ENCODE results near the gene EVA1A. TPM values are rescaled to one million over a fixed set of nuclear protein-coding genes. Genes with fewer than 3 reads are reported as not detected.

Gene EVA1A
- total and polyA plus RNA-seq, 4 donors: 45.7 to 206 (median 100) TPM

DNA sequence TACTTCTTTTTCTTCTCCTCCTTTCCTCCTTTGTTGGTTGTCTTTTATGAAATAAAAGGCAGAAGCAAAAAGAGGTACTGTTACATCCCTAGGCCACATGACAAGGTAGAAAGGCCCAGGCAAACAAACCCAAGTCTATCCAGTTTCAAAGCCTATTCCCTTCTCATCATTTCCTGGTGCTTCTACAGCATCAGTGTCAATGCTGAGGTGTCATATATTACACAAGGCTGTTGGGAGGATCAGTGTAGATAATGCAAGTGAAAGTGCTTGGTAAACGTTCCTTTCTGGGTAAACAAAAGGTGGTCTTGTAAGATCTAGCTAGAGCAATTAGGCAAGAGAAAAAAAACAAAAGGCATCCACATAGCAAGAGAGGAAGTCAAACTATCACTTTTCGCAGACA lies 64.9 kb downstream of the EVA1A start:
- Histone ChIP-seq H3K9ac (ENCODE audit: low read depth in 1 of 2, low read length in 2 of 2) (no peak overlapping the region), H3K4me1 (ENCODE audit: control insufficient read depth in 4 of 4, insufficient read depth in 4 of 4, low read length in 3 of 4) (peaks cover 2 to 43% (median 32%) of the 10 kb centered on the region in 4 donors), H3K9me3 (ENCODE audit: control insufficient read depth in 4 of 4, low read length in 3 of 4) (no peaks in the 10 kb centered on the region), H3K36me3 (ENCODE audit: control insufficient read depth in 4 of 4, insufficient read depth in 3 of 4, low read depth in 1 of 4, low read length in 3 of 4) (peaks cover 0 to 10% (median 5%) of the 10 kb centered on the region in 4 donors), H3K4me3 (ENCODE audit: low read depth in 1 of 3, low read length in 3 of 3) (no peak overlapping the region), H3K27ac (ENCODE audit: low read depth in 1 of 2, low read length in 2 of 2) (no peak overlapping the region), H3K27me3 (ENCODE audit: control insufficient read depth in 4 of 4, insufficient read depth in 4 of 4, low read length in 3 of 4) (no peaks in the 10 kb centered on the region)
- no peak for DNase-seq (ENCODE audit: low spot score)
- 53% methylated on average over 2 of the region's 2 CpGs for WGBS
- TF ChIP-seq FOXA2 (IDR thresholded peaks at IDR 0.05) (no peak), GABPA (IDR thresholded peaks at IDR 0.05 in 1 of 2, conservative IDR thresholded peaks at IDR 0.05 in 1 of 2) (no peak), RAD21 (IDR thresholded peaks at IDR 0.05) (no peak)
- TF ChIP-seq, protein P1, sequence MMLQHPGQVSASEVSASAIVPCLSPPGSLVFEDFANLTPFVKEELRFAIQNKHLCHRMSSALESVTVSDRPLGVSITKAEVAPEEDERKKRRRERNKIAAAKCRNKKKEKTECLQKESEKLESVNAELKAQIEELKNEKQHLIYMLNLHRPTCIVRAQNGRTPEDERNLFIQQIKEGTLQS (IDR thresholded peaks at IDR 0.05): no peak
- TF ChIP-seq, protein P2, sequence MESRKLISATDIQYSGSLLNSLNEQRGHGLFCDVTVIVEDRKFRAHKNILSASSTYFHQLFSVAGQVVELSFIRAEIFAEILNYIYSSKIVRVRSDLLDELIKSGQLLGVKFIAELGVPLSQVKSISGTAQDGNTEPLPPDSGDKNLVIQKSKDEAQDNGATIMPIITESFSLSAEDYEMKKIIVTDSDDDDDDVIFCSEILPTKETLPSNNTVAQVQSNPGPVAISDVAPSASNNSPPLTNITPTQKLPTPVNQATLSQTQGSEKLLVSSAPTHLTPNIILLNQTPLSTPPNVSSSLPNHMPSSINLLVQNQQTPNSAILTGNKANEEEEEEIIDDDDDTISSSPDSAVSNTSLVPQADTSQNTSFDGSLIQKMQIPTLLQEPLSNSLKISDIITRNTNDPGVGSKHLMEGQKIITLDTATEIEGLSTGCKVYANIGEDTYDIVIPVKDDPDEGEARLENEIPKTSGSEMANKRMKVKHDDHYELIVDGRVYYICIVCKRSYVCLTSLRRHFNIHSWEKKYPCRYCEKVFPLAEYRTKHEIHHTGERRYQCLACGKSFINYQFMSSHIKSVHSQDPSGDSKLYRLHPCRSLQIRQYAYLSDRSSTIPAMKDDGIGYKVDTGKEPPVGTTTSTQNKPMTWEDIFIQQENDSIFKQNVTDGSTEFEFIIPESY (IDR thresholded peaks at IDR 0.05): no peak
- TF ChIP-seq, protein P3, sequence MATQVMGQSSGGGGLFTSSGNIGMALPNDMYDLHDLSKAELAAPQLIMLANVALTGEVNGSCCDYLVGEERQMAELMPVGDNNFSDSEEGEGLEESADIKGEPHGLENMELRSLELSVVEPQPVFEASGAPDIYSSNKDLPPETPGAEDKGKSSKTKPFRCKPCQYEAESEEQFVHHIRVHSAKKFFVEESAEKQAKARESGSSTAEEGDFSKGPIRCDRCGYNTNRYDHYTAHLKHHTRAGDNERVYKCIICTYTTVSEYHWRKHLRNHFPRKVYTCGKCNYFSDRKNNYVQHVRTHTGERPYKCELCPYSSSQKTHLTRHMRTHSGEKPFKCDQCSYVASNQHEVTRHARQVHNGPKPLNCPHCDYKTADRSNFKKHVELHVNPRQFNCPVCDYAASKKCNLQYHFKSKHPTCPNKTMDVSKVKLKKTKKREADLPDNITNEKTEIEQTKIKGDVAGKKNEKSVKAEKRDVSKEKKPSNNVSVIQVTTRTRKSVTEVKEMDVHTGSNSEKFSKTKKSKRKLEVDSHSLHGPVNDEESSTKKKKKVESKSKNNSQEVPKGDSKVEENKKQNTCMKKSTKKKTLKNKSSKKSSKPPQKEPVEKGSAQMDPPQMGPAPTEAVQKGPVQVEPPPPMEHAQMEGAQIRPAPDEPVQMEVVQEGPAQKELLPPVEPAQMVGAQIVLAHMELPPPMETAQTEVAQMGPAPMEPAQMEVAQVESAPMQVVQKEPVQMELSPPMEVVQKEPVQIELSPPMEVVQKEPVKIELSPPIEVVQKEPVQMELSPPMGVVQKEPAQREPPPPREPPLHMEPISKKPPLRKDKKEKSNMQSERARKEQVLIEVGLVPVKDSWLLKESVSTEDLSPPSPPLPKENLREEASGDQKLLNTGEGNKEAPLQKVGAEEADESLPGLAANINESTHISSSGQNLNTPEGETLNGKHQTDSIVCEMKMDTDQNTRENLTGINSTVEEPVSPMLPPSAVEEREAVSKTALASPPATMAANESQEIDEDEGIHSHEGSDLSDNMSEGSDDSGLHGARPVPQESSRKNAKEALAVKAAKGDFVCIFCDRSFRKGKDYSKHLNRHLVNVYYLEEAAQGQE (IDR thresholded peaks at IDR 0.05): no peak

DNA sequence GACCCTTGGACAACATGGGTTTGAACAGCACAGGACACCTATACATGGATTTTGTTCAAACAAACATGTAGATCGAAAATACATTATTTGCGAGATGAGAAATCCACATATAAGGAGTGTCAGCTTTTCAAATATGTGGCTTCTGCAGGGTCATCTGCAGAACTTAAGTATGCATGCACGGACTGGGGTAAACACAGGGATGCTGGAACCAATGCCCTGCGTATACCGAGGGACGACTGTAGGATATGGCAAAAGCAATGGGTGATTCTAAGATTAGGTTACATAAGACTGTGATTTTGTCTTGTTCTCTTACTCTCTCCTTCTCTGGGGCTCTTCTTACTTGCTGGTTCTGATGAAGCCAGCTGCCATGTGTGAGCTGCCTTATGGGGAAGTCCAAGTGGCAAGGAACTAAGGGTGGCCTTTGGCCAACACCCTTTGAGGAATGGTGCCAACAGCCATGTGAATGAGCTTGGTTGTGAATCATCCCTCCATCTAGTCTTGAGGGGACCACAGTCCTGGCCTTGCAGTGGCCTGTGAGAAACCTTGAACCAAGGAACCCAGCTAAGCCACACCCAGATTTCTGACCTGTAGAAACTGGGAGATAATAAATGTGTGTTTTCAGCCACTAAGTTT lies 66.5 kb downstream of the EVA1A start:
- Histone ChIP-seq H3K4me1 (ENCODE audit: control insufficient read depth in 4 of 4, insufficient read depth in 4 of 4, low read length in 3 of 4) (peaks cover 2 to 35% (median 23%) of the 10 kb centered on the region in 4 donors), H3K4me3 (ENCODE audit: low read depth in 1 of 3, low read length in 3 of 3) (no peak overlapping the region), H3K9ac (ENCODE audit: low read depth in 1 of 2, low read length in 2 of 2) (no peak overlapping the region), H3K36me3 (ENCODE audit: control insufficient read depth in 4 of 4, insufficient read depth in 3 of 4, low read depth in 1 of 4, low read length in 3 of 4) (peaks cover 3 to 13% (median 8%) of the 10 kb centered on the region in 4 donors), H3K27ac (ENCODE audit: low read depth in 1 of 2, low read length in 2 of 2) (no peak overlapping the region), H3K9me3 (ENCODE audit: control insufficient read depth in 4 of 4, low read length in 3 of 4) (no peaks in the 10 kb centered on the region), H3K27me3 (ENCODE audit: control insufficient read depth in 4 of 4, insufficient read depth in 4 of 4, low read length in 3 of 4) (no peaks in the 10 kb centered on the region)
- no peak for TF ChIP-seq HNF4A (conservative IDR thresholded peaks at IDR 0.05)
- WGBS: 98% methylated on average over 6 of the region's 6 CpGs
- no peak for DNase-seq (ENCODE audit: low spot score)

DNA sequence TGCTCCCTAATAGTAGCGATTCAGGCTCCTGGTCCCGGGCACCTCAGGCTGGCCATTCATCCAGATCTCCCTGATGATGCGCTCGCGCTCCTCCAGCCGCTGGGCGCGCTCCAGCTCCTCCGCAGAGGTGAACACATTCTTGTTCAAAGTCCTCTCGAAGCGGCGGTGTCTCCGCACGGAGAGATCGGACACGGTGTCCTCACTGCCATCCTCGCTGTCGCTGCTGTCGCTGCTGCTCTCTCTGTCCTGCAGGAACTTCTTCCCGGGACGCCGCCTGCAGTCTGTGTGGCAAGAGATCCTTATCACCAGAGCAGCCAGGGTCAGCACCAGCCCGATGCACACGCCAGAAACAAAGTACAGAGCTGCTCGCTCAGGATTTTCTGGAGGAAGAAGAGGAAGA lies 67.5 kb downstream of the EVA1A start:
- H3K9ac ChIP-seq (ENCODE audit: low read depth in 1 of 2, low read length in 2 of 2): no peak overlapping the region
- DNase-seq (ENCODE audit: low spot score): peak; percentile 46
- H3K4me3 ChIP-seq (ENCODE audit: low read depth in 1 of 3, low read length in 3 of 3): no peak overlapping the region
- peaks cover 2 to 30% (median 19%) of the 10 kb centered on the region in 4 donors for H3K4me1 ChIP-seq (ENCODE audit: control insufficient read depth in 4 of 4, insufficient read depth in 4 of 4, low read length in 3 of 4)
- no peak overlapping the region for H3K27ac ChIP-seq (ENCODE audit: low read depth in 1 of 2, low read length in 2 of 2)
- H3K36me3 ChIP-seq (ENCODE audit: control insufficient read depth in 4 of 4, insufficient read depth in 3 of 4, low read depth in 1 of 4, low read length in 3 of 4): peaks cover 3 to 13% (median 8%) of the 10 kb centered on the region in 4 donors
- 50% methylated on average over 25 of the region's 25 CpGs for WGBS
- H3K9me3 ChIP-seq (ENCODE audit: control insufficient read depth in 4 of 4, low read length in 3 of 4): no peaks in the 10 kb centered on the region
- no peaks in the 10 kb centered on the region for H3K27me3 ChIP-seq (ENCODE audit: control insufficient read depth in 4 of 4, insufficient read depth in 4 of 4, low read length in 3 of 4)
- peak in 1 of 2 donors; percentile 58 for TF ChIP-seq RAD21 (IDR thresholded peaks at IDR 0.05)
- TF ChIP-seq HNF4G (IDR thresholded peaks at IDR 0.05): peak; percentile 35
- peak; percentile 66 to 80 for TF ChIP-seq RXRA (IDR thresholded peaks at IDR 0.05)
- TF ChIP-seq, protein P1 (IDR thresholded peaks at IDR 0.05): no peak
- peak; percentile 21 for TF ChIP-seq SP1 (IDR thresholded peaks at IDR 0.05)
- TF ChIP-seq HNF4A (conservative IDR thresholded peaks at IDR 0.05): peak; percentile 50 to 51
